GM19328 (cell line): Measurements from ENCODE around the gene PLEKHG1.

Experiments
- ATAC-seq: cut with Tn5 transposase; IDR thresholded peaks from one replicate; pipeline ENCODE4 v1.9.1; 2021; ENCODE audit warnings: mild to moderate bottlenecking, moderate library complexity; ENCODE audit not compliant: unreplicated experiment

Gene PLEKHG1

DNA sequence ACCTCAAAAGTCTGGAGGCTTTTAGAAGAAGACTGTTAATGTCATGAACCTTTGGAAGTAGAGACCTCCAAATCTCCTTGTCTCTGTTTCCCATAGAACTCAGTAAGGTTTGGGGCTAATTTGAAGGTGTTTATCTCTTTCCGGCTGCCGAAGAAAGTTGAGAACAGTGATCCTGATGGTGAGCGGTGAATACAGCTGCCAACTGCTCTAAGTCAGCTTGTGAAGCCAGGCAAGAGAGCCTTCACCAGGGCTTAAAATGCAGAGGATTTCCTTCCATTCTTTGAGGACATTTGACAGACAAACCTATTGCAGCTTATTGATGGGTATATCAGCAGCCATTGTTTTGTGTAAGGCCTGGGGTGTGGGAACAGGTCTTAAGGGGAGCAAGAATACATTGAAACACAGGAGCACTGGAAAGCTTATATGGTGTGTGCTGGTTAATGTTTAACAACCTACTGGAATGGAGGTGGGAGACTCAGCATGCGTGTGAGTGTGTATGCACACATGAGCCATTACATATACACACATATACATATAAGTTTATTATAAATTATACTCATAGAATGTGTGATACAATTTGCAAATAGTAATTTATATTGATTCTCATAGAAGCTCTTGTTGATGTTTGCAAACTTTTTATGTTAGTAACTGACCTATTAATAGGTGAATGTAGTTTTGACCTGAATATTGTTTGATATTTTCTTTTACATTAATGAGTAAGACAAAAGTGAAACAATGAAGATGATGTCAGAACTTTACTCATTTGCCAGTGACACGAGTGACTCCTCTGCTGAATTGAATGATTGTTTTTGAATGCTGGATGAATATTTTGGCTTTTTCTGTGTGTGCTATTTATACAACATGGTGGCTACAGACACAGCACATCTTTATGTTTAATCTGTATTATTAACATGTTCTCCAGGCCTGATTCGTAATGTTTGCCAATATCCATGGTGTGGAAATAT lies 18.1 kb downstream of the PLEKHG1 start:
- no peak for ATAC-seq

DNA sequence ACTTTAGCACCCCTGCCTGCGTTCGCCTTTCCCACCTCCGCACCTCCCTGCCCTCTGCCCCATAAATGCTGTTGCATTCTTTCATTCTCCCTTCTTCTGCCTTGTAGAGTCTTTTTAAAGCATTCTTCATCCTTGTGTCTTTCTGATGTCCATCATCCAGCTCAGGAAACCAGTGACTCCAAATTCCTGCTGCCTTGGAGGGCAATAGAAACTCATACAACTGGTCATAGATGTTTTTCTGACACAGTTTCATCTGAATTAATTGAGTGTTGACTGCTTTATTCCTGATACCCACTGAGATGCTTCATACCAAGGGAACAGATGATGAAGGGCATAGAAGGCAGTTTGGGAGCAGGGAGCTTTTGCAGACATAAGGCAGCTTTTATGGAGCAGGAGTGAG lies 19.6 kb downstream of the PLEKHG1 start:
- ATAC-seq: no peak

DNA sequence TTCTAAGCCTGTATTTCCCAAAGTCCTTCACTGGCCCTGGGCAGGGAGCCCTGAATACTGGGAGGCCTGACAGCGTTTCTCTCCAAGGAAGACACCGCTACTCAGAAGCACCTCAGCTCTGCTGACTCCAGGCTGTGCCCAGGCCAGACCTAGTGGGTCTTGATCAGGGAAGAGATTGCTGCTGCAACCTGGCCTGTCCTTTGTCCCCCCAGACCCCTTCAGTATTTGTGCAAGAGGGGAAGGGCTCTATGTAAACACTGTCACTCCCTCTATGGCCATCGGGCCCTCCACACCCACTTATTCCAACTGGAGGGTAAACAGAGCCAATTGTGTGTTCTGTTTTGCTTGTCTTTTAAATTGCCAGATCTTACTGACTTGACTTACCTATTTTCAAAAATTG lies 20.6 kb downstream of the PLEKHG1 start:
- no peak for ATAC-seq

DNA sequence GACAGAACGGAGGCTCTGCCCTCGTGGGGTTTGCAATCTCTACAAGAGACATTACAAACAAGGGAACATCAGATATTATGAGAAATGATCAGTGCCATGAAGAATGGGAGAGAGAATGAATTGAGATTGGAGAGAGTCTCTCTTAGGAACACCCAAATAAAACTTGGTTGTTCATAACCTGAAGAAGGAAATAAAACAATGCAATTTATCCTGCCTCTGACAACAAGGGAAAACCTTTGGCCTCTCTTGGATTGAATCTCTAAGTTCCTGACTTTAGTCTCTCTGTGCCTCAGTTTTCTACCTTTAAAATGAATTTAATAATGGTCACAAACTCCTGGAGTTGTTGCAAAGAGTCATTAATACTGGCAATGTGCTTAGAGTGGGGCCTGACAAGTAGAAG lies 21.1 kb downstream of the PLEKHG1 start:
- no peak for ATAC-seq

DNA sequence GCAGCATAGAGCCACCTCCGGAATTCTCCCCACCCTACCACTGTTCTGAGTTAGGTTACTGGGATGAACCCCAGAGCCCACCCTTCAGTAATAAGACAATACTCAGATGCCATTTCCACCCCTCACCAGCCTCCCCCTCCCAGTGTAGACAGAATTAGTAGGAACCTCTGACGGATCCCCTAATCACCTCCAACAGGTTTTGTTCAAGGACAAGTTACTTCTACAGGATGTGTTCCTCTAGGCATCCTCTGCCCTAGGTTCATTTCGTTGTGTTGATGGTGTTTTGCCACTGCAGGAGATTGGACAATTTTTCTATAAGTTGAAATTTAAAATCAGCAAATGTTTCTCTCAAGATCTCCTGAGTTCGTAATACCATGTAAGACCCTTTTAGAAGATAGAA lies 22.8 kb downstream of the PLEKHG1 start:
- no peak for ATAC-seq

DNA sequence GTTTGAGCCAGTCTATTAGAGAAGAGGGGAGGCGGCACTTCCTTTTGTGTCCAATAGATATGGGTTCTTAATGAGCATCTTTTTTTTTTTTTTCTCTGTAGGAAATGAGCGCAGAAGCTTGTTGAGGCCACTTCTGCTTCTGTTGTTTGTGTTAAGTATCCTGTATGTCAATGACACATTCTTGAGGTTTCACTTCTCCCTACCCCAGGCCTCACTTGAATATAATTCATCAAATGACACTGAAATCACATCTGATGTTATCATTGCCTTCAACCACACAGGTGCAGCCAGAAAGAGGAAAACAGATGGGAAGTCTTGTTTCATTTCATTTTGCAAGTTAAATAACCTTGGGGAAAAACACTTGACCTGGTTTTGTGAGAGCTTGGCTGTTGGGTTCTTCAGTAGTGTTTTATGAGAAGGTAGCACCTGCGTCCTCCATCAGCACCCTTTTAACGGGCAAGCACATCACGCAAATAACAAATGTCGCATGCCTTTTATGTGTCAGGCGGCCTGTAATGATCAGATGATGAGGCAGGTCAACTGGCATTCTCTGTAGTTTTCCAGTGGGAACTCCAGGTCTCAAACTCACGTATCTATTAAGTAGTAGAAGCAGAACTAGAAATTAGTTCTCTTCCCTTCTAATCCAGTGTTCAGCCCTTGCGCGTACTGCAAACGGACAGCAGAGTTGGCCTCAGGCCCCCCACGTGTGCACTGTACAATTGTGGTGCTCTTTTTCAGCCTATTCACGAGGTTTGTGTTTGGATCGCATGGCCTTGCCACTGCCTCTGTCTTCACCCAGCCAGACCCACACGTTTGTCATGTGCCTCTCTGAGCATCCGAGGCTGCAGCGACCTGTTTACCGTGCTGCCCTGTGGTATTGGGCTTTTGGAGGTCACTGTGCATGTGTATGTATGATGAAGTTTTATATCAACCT lies 23.5 kb downstream of the PLEKHG1 start:
- ATAC-seq: peak; percentile 95

DNA sequence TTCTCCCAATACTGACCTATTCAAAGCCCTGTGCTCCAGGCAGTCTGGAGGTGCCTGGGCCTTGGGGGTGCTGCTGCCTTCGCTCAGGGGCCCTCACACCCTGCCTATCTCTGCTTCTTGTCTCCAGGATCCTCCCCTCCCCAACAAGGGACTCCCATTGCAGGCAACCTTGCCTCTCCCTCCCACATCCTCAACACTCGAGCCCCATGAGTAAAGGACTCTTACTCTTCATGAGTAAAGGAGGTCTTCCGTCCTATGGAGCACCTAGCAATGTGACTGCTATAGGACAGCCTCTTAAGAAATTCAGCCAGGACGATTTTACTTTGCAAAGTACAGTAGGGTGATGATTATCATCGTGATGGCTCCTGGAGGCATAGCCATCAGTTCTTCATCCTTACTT lies 24.5 kb downstream of the PLEKHG1 start:
- no peak for ATAC-seq

DNA sequence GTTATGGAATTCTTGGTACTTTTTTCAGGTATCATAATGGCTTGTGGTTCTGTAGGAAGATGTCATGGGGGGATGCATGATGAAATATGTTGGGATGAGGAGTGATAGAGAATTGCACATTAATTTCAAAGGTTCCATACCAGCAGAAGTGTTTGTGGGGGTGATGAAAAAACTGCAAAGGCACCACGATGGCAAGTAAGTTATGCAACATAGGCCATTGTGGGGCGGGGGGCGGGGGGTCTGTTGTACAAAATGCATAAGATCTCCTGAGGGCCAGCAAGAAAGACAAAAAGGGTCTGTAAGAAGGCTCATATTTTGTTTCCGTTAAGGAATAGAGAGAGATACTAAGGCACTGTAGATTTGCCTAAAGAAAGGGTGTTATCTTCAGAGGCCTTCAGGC lies 26.2 kb downstream of the PLEKHG1 start:
- ATAC-seq: no peak

DNA sequence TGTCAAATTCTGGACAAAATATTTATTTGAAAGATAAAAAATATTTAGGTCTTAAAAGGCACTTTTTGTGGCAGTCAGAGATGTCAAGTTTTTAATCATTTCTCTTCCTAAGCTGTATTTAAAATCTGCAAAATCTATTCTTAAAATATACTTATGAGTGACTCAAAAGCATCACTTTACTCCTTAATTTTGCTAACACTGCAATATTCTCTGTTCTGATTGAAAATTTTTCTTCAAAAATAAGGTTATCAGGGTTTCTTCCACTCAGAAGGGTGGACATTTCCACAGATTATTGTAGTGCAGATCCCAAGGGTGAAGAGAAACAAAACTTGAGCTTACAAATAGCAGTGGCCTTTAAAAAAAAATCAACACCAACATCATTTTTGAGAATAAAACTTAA lies 27.5 kb downstream of the PLEKHG1 start:
- no peak for ATAC-seq

DNA sequence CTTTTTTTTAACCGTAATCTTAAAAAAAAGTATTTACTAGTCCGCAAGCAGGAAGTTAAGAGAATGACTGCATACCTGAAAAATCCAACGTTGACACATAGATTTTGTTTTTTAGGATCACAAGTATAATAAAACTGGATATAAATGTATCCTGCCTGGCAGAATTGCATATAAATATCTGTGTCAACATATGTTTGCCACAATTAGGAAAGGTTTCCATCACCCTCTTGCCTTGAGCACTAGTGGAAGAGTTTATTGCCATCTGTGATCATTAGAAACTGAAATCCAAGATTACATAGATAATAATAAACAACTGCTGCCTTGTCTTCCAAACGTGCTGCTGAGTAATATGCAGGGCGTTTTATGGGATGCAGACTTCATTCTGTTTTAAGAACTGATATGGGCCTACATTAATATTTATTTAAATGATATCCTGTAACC lies 27.9 kb downstream of the PLEKHG1 start:
- ATAC-seq: no peak

DNA sequence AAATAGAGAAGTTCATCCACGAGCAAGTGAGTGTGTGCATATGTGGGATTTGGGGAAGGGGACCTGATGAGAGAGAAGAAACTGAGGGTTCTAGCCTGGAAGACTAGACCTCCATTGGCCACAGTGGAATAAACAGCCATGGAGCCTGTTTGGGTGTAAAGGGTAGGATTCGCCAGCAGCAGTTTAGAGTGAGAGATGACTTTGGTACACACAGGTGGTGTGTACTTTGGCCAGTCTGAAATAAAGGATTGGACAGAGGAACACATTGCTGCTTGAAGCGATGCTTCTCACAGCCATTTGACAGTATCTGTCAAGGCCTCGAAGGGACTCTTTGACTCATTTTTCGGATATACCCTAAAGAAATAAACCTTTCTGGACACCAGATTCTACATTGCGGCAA lies 29.2 kb downstream of the PLEKHG1 start:
- ATAC-seq: no peak

DNA sequence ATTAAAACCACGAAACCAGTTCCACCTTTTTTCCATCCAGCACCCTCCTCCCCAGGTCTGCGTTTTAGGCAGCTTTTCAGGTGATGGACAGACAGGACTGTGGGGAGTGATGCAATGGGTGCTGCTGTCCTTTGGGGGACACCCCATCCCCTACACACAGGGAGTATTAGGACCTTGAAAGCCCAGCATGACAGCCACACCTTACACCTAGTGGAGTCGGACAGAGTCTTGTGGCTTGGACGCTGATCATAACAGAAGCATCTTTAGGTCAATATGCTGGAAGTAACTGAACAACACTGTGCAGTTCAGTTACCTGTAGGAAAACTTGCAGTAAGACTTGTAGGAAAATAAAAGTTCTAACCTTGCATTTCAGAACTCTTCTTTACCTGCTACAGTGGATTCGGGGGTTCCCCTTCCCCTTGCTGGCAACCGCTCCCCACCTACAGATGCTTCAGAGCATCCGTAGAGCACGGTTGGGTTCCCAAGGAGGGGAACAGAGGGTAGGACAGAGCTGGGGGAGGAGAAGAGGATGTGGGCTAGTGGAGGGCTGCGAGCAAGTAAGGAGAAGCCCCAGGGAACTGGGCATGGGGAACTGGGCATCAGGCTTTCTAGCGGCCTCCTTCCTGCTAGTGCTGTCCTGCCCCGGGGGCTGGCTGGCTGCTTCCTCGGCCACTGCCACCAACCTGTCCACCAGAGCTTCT lies 31.7 kb downstream of the PLEKHG1 start:
- ATAC-seq: no peak

DNA sequence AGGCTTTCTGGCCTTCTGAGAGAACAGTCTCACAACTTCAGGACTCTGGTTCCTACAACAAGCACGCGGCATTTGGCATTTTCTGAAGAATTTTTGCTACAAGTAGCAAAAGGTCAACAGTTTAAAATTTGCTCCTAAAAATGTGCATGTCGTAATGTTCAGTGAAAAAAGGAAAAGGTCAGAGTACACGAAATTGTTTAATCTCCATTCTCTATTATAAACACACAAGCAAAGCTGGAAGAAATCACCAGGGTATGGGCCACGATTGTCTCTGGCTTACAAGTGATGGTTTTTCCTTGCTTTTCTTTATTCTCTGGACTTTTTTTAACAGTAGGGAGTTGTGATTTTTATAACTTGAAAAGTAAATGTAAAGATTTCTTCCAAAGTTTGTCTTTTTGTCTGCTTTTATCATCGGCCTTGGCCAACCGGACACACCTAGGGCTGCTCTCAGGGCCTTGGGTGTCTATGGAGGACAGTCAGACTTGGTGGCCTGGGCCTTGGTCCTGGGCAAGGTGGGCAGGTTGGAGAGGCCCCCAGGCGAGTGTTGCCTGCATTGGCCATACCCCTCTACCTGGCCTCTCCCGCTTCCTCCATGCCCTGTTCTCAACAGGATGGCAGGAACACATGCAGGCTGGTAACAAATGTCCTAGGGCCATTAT lies 32.4 kb downstream of the PLEKHG1 start:
- no peak for ATAC-seq

DNA sequence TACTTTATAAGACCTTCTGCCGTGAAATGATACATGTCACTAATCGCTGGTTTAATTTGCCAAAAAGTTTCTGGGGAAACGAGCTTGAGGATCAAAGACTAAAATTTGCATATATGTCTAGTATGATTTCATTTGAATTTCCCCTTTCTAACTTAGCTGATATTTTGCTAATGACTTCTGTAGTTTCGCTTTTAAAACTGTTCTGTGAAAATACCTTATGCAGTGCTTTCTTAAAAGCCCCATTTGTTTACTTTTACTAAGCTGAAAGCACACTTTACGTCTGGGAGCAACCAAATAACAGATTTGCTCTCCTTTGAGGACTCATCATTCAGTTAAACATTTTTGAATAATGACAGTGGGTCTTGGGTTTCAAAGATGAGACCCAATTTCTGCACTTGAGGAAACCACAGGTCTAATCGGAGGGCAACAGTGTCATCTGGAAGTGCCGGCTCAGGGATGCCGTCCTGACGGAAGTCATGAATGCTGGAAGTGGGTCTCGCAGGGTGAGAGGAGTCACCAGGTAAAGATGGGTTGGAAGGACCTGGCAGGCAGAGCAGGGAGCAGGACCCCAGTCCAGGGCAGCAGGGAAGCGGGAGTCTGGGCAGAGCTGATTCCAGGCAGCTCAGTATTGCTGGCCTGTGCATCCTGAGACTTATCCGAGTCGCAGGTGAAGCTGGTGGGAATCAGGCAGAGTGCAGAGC lies 33.2 kb downstream of the PLEKHG1 start:
- no peak for ATAC-seq

DNA sequence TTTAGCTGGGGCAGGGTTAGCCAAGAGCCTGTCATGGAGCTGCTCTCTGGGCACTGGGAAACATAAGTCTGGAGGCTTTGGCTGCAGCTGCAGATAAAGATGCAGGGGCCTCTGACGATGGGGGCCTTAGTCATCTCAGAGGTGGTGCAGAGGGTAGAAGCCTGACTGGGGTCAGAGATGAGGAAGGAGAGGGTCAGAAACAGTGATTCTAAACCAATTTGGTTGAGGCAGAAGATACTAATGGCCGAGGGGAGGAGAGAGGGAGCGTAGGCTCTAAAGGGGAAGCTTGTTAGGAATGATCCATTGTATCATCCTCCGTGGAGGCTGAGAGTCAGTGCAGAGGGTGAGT lies 33.8 kb downstream of the PLEKHG1 start:
- no peak for ATAC-seq

DNA sequence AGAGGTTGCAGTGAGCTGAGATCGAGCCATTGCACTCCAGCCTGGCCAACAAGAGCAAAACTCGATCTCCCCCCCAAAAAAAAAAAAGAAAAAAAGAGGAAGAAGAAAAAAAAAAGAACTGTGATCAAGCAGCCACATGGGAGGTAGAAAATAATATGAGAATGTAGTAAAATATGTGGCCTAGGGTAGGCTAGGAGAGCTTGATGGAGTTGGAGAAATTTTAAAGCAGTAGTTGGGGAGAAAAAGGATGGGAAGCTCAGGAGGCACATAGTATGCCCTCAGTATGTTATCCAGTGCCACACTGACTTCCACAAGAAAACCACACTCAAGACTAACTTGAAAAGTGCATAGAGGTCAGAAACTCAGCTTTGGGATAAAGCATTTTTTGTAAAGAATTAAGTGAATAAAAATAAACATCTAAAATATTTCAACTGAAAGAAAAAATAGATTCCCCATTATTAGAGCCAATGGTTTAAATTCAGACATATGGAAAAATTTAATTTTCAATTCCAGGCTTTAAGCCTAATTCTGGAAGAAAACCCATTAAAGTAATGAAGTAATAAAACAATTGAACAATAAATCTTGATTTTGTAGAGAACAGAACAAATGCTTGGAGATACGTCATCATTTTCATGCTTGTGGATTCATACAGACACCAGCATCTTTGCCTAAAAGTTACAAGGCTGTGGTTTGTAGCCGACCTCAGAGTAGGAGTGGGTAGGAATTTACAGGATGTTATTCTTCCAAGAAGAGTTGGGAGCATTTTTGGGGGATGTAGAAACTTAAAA lies 34.7 kb downstream of the PLEKHG1 start:
- ATAC-seq: no peak

DNA sequence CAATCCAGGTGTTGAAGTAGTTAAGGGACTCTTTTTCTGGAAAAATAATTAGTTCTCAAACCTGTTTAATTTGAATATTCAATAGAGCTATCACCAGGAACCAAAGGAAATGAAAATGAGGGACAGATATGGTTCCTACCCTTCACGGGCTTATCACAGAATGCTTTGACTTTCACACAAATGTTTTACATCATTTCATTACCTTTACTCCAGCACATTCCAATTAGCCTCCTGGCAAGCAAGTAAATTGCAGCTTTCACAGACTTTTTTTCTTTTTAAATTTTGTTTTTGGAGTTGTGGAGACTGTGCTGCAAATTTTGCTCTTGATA lies 35.2 kb downstream of the PLEKHG1 start:
- ATAC-seq: no peak

DNA sequence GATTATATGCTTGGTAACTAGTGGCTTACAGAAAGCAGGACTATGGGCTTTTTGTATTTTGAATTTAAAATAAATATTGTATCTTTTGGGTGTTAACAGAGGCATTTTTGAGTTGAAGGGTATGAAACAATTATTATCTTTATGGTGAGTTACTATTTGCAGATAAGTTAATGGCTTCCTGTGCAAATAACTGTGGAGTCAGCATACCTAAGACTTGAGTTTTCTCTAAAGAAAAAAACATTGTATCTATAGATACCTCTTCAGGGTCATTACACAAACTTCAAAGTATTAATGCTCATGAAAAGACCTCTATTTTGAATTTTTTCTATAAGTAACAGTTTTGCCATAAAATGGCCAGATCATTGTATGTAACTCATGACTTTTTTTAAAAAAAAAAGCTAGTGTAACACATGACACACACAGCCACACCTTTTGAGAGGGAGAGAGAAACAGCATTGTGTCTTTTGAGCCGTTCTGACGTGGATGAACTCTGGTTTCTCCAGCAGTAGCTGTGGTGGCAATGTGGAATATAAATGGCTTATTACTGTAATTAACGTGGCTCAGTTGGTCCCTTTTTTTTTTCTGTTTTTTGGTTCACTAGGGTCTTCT lies 36.3 kb downstream of the PLEKHG1 start:
- ATAC-seq: no peak

DNA sequence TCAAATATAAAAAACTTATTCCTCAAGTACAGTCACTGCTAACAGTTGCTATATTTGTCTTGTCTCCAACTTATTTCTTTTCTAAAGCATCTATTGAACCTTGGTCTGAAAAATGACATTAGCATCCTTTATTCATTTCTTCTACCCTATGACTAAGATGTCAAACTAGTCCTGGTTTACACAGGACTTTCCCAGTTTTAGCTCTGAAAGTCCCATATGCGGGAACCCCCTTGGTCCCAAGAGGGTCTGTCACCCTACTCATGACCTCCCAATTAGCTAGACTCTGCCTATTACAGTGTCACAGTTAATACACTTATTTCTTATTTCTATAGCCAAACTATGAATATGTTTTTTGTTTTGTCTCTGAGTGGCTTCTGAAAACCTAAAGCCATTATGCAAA lies 37.1 kb downstream of the PLEKHG1 start:
- no peak for ATAC-seq
